ENCODE results near the gene RER1. TPM values are rescaled to one million over a fixed set of nuclear protein-coding genes. Genes with fewer than 3 reads are reported as not detected.
"Not testable (repeated sequence)": the region's sequence is repeated elsewhere in the genome, so short reads cannot be mapped to it uniquely, and the experiment has no call there.

RER1 gene
- total RNA-seq, 4 donors from 2014 or later: 73.5 to 101 (median 83.7) TPM

- intact Hi-C loops (cut with DNase I): no loop called here
- peaks cover 0 to 4% of the 10 kb centered on the region in 2 donors for H3K4me1 ChIP-seq
- TF ChIP-seq POLR2A (IDR thresholded peaks at IDR 0.05) (no peak), CTCF (IDR thresholded peaks at IDR 0.05) (no peak)
- no peaks in the 10 kb centered on the region for H3K36me3 ChIP-seq
- H3K27ac ChIP-seq: no peak overlapping the region
- no peaks in the 10 kb centered on the region for H3K9me3 ChIP-seq
- no peak overlapping the region for H3K4me3 ChIP-seq (replicated peaks in 1 of 3)
- H3K27me3 ChIP-seq: no peaks in the 10 kb centered on the region
- WGBS, 2 donors: 86 to 88% methylated on average over 15 of the region's 15 CpGs
- no peak for DNase-seq
These were observed 46.0 kb downstream of the RER1 start for GRCh38 chr1:2437617-2438016.

- Histone ChIP-seq H3K27me3 (peaks cover 3% of the 10 kb centered on the region), H3K36me3 (no peaks in the 10 kb centered on the region), H3K4me3 (replicated peaks in 1 of 3) (no peak overlapping the region), H3K9me3 (no peaks in the 10 kb centered on the region), H3K4me1 (peaks cover 0 to under 1% of the 10 kb centered on the region in 2 donors), H3K27ac (no peak overlapping the region)
- DNase-seq: no peak
- intact Hi-C loops (cut with DNase I): no loop called here
- no peak for TF ChIP-seq CTCF (IDR thresholded peaks at IDR 0.05)
- no peak for TF ChIP-seq POLR2A (IDR thresholded peaks at IDR 0.05)
- WGBS, 2 donors: 85 to 92% methylated on average over 4 to 14 of the region's 15 CpGs
These were observed 46.4 kb downstream of the RER1 start for GRCh38 chr1:2438038-2438437.

- intact Hi-C loops (cut with DNase I): no loop called here
- no peak overlapping the region for H3K4me3 ChIP-seq (replicated peaks in 1 of 3)
- no peaks in the 10 kb centered on the region for H3K4me1 ChIP-seq
- DNase-seq: no peak
- no peak for TF ChIP-seq POLR2A (IDR thresholded peaks at IDR 0.05)
- TF ChIP-seq CTCF (IDR thresholded peaks at IDR 0.05): no peak
- no peaks in the 10 kb centered on the region for H3K9me3 ChIP-seq
- H3K27ac ChIP-seq: no peak overlapping the region
- peaks cover 5% of the 10 kb centered on the region for H3K27me3 ChIP-seq
- H3K36me3 ChIP-seq: no peaks in the 10 kb centered on the region
- 92% methylated on average over 12 to 14 of the region's 14 CpGs for WGBS, 2 donors
These were observed 47.0 kb downstream of the RER1 start for GRCh38 chr1:2438641-2439040.

- 82 to 92% methylated on average over 9 to 13 of the region's 15 CpGs for WGBS, 2 donors
These were observed 47.7 kb downstream of the RER1 start for GRCh38 chr1:2439369-2439768.

GRCh38 chr1:2440346-2440745 lies 48.7 kb downstream of the RER1 start:
- H3K4me3 ChIP-seq (replicated peaks in 1 of 3); H3K27me3 ChIP-seq; intact Hi-C loops (cut with DNase I); DNase-seq; H3K27ac ChIP-seq; H3K9me3 ChIP-seq; H3K4me1 ChIP-seq; H3K36me3 ChIP-seq: not testable (repeated sequence)
- 91 to 96% methylated on average over 21 to 23 of the region's 23 CpGs for WGBS, 2 donors

More at GRCh38 chr1:2439369-2439768, 47.7 kb downstream of the RER1 start:
- Histone ChIP-seq H3K36me3 (no peaks in the 10 kb centered on the region), H3K9me3 (no peaks in the 10 kb centered on the region), H3K4me1 (no peaks in the 10 kb centered on the region), H3K27me3 (peaks cover 5% of the 10 kb centered on the region), H3K27ac (no peak overlapping the region), H3K4me3 (replicated peaks in 1 of 3) (no peak overlapping the region)
- no peak for DNase-seq
- intact Hi-C loops (cut with DNase I): no loop called here
- TF ChIP-seq POLR2A (IDR thresholded peaks at IDR 0.05): no peak
- TF ChIP-seq CTCF (IDR thresholded peaks at IDR 0.05): no peak

- H3K4me3 ChIP-seq (replicated peaks in 1 of 3): no peak overlapping the region
- no peak for TF ChIP-seq POLR2A (IDR thresholded peaks at IDR 0.05)
- TF ChIP-seq CTCF (IDR thresholded peaks at IDR 0.05): no peak
- H3K27ac ChIP-seq: no peak overlapping the region
- H3K9me3 ChIP-seq: no peaks in the 10 kb centered on the region
- intact Hi-C loops (cut with DNase I): no loop called here
- H3K36me3 ChIP-seq: no peaks in the 10 kb centered on the region
- WGBS, 2 donors: 75 to 85% methylated on average over 5 to 11 of the region's 13 CpGs
- DNase-seq: no peak
- H3K4me1 ChIP-seq: no peaks in the 10 kb centered on the region
- H3K27me3 ChIP-seq: peaks cover 5% of the 10 kb centered on the region
These were observed 50.1 kb downstream of the RER1 start for GRCh38 chr1:2441746-2442145.
